ENCODE results near the gene CYREN.

- TF ChIP-seq CTCF (IDR thresholded peaks at IDR 0.05; ENCODE audit: low read depth, low read length) (no peak), EZH2phosphoT487 (IDR thresholded peaks at IDR 0.05; ENCODE audit: low read depth) (no peak)
Measured at GRCh38 chr7:135215698-135216097, 45.2 kb upstream of the CYREN start.
